Iris pigment epithelial cell (primary cell): Measurements from ENCODE around the gene LRRC73.
"Not testable (repeated sequence)": the region's sequence is repeated elsewhere in the genome, so short reads cannot be mapped to it uniquely, and the experiment has no call there.

ENCODE experiments used
- DNase-seq: peaks from one replicate; pipeline ENCODE4 v3.0.0-alpha.2; 2011; ENCODE audit warnings: low read depth

The LRRC73 gene

GRCh38 chr6:43491750-43492661 is 18.1 kb downstream of the LRRC73 start:
- DNase-seq, result peak; percentile 83

GRCh38 chr6:43490523-43490939 is 19.6 kb downstream of the LRRC73 start:
- DNase-seq, result no peak

GRCh38 chr6:43489277-43490072 is 20.7 kb downstream of the LRRC73 start:
- DNase-seq, result no peak

GRCh38 chr6:43488667-43489276 is 21.4 kb downstream of the LRRC73 start:
- DNase-seq, result no peak

GRCh38 chr6:43481591-43482236 is 28.4 kb downstream of the LRRC73 start:
- DNase-seq, result no peak

GRCh38 chr6:43481075-43481474 is 29.1 kb downstream of the LRRC73 start:
- peak; percentile 47 for DNase-seq

- no peak for DNase-seq
These were observed 32.2 kb downstream of the LRRC73 start for GRCh38 chr6:43478008-43478372.

GRCh38 chr6:43477235-43478007 is 32.7 kb downstream of the LRRC73 start, which contains the start of gene TJAP1:
TJAP1 (plus strand) TSS chr6:43477570; CDS start chr6:43499002, 21,432 bp downstream.
- peak; percentile 84 for DNase-seq

GRCh38 chr6:43476746-43477145 is 33.4 kb downstream of the LRRC73 start:
- DNase-seq, result no peak

GRCh38 chr6:43475516-43475915 is 34.6 kb downstream of the LRRC73 start:
- DNase-seq, result no peak

- no peak for DNase-seq
These were observed 37.6 kb downstream of the LRRC73 start for GRCh38 chr6:43472515-43472914.

- DNase-seq, result no peak
These were observed 38.7 kb downstream of the LRRC73 start for GRCh38 chr6:43471399-43471798.

- no peak for DNase-seq
These were observed 40.2 kb downstream of the LRRC73 start for GRCh38 chr6:43469947-43470346.

GRCh38 chr6:43468748-43469681 is 41.1 kb downstream of the LRRC73 start:
- DNase-seq, result no peak

- no peak for DNase-seq
These were observed 41.9 kb downstream of the LRRC73 start for GRCh38 chr6:43468240-43468639.

GRCh38 chr6:43467752-43468151 is 42.4 kb downstream of the LRRC73 start:
- no peak for DNase-seq

GRCh38 chr6:43467265-43467664 is 42.9 kb downstream of the LRRC73 start:
- not testable (repeated sequence) for DNase-seq

GRCh38 chr6:43465948-43466347 is 44.2 kb downstream of the LRRC73 start:
- no peak for DNase-seq

GRCh38 chr6:43464337-43464736 is 45.8 kb downstream of the LRRC73 start:
- DNase-seq, result no peak

- no peak for DNase-seq
These were observed 48.2 kb downstream of the LRRC73 start for GRCh38 chr6:43461936-43462335.
